Suprapubic skin (tissue), 4 donors: Measurements from ENCODE around the gene ALCAM. TPM values are rescaled to one million over a fixed set of nuclear protein-coding genes. Genes with fewer than 3 reads are reported as not detected.

Source experiments
- DNase-seq, 2 donors: peaks; one replicate each; pipeline ENCODE4 v3.0.0-alpha.2; 2019; ENCODE audit warnings: low spot score in 2 of 2
- H3K27ac ChIP-seq: fragments of 200-600 bp; sonication (generic); one replicate; pipeline ENCODE4 v1.5.1; 2019
- H3K27me3 ChIP-seq: fragments of 200-600 bp; sonication (generic); one replicate; pipeline ENCODE4 v1.5.1; 2019
- H3K36me3 ChIP-seq: fragments of 200-600 bp; sonication (generic); one replicate; pipeline ENCODE4 v1.5.1; 2019
- H3K4me1 ChIP-seq: fragments of 200-600 bp; sonication (generic); one replicate; pipeline ENCODE4 v1.5.1; 2019
- H3K4me3 ChIP-seq: fragments of 200-600 bp; sonication (generic); one replicate; pipeline ENCODE4 v1.5.1; 2019; ENCODE audit warnings: mild to moderate bottlenecking
- H3K9me3 ChIP-seq: fragments of 200-600 bp; sonication (generic); one replicate; pipeline ENCODE4 v1.5.1; 2019
- CTCF ChIP-seq, 2 donors: fragments of 200-600 bp in 1 of 2; fragments of 450-650 bp in 1 of 2; sonication (generic) in 1 of 2; IDR thresholded peaks; one replicate each; pipeline ENCODE4 v1.5.1; 2016 to 2019; ENCODE audit warnings: antibody characterized with exemption in 2 of 2, mild to moderate bottlenecking in 1 of 2, moderate library complexity in 1 of 2
- EP300 ChIP-seq: sonication (generic); formaldehyde crosslinking; IDR thresholded peaks from one replicate; pipeline ENCODE4 v1.6.1; 2017; ENCODE audit warnings: antibody characterized with exemption
- POLR2A ChIP-seq, 2 donors: fragments of 450-650 bp; IDR thresholded peaks; one replicate each; pipeline ENCODE4 v1.6.1; 2017; ENCODE audit warnings: antibody characterized with exemption in 2 of 2, mild to moderate bottlenecking in 2 of 2, moderate library complexity in 2 of 2
- POLR2AphosphoS5 ChIP-seq, 3 donors: sonication (generic); formaldehyde crosslinking; IDR thresholded peaks; one replicate each; pipeline ENCODE4 v1.6.1; 2017; ENCODE audit warnings: antibody characterized with exemption in 3 of 3
- WGBS: methylation state at CpG from one replicate; pipeline ENCODE4 v1.1.5; 2018; 5-methylcytosine and 5-hydroxymethylcytosine counted together
- total RNA-seq, 4 donors: library from RNA; depleted of rRNA; stranded (reverse); fragments of >200 nt; gene quantifications; one replicate each; pipeline ENCODE4 v1.1.0, GENCODE V29; 2016

Gene ALCAM
- total RNA-seq, 4 donors from 2014 or later: 27.6 to 65.5 (median 42.1) TPM

GRCh38 chr3:105365391-105366325 lies 1.1 kb upstream of the ALCAM start:
- peak; percentile 56 to 70 for DNase-seq
- H3K4me1 ChIP-seq: peaks cover 32% of the 10 kb centered on the region
- 2% methylated on average over 24 of the region's 24 CpGs for WGBS

GRCh38 chr3:105367063-105367405 lies 325 bp downstream of the ALCAM start:
- H3K36me3 ChIP-seq: no peaks in the 10 kb centered on the region
- DNase-seq: peak; percentile 63 to 78
- peak overlapping the region; percentile 79 for H3K27ac ChIP-seq
- H3K9me3 ChIP-seq: no peaks in the 10 kb centered on the region
- TF ChIP-seq POLR2AphosphoS5 (IDR thresholded peaks at IDR 0.05) (no peak), POLR2A (IDR thresholded peaks at IDR 0.05) (no peak), CTCF (IDR thresholded peaks at IDR 0.05) (no peak), EP300 (no peak)
- WGBS: under 1% methylated on average over 29 of the region's 29 CpGs
- peaks cover 32% of the 10 kb centered on the region for H3K4me1 ChIP-seq
- no peaks in the 10 kb centered on the region for H3K27me3 ChIP-seq
- peak overlapping the region; percentile 64 for H3K4me3 ChIP-seq

More at GRCh38 chr3:105365391-105366325, 1.1 kb upstream of the ALCAM start:
- H3K4me3 ChIP-seq: peak overlapping the region; percentile 64
- H3K9me3 ChIP-seq: no peaks in the 10 kb centered on the region
- TF ChIP-seq EP300 (no peak), POLR2AphosphoS5 (IDR thresholded peaks at IDR 0.05) (no peak), CTCF (IDR thresholded peaks at IDR 0.05) (no peak), POLR2A (IDR thresholded peaks at IDR 0.05) (no peak)
- peak overlapping the region; percentile 53 for H3K27ac ChIP-seq
- H3K36me3 ChIP-seq: no peaks in the 10 kb centered on the region
- H3K27me3 ChIP-seq: no peaks in the 10 kb centered on the region

- under 1% methylated on average over 20 of the region's 37 CpGs for WGBS
- Histone ChIP-seq H3K9me3 (no peaks in the 10 kb centered on the region), H3K27me3 (no peaks in the 10 kb centered on the region), H3K4me3 (peak overlapping the region; percentile 64), H3K27ac (peak overlapping the region; percentile 79), H3K4me1 (peaks cover 32% of the 10 kb centered on the region), H3K36me3 (no peaks in the 10 kb centered on the region)
- TF ChIP-seq POLR2A (IDR thresholded peaks at IDR 0.05): no peak
- no peak for TF ChIP-seq CTCF (IDR thresholded peaks at IDR 0.05)
- TF ChIP-seq EP300: no peak
- TF ChIP-seq POLR2AphosphoS5 (IDR thresholded peaks at IDR 0.05): no peak
- DNase-seq: peak; percentile 82 to 84
Measured at GRCh38 chr3:105367406-105368213, 901 bp downstream of the ALCAM start.

DNA sequence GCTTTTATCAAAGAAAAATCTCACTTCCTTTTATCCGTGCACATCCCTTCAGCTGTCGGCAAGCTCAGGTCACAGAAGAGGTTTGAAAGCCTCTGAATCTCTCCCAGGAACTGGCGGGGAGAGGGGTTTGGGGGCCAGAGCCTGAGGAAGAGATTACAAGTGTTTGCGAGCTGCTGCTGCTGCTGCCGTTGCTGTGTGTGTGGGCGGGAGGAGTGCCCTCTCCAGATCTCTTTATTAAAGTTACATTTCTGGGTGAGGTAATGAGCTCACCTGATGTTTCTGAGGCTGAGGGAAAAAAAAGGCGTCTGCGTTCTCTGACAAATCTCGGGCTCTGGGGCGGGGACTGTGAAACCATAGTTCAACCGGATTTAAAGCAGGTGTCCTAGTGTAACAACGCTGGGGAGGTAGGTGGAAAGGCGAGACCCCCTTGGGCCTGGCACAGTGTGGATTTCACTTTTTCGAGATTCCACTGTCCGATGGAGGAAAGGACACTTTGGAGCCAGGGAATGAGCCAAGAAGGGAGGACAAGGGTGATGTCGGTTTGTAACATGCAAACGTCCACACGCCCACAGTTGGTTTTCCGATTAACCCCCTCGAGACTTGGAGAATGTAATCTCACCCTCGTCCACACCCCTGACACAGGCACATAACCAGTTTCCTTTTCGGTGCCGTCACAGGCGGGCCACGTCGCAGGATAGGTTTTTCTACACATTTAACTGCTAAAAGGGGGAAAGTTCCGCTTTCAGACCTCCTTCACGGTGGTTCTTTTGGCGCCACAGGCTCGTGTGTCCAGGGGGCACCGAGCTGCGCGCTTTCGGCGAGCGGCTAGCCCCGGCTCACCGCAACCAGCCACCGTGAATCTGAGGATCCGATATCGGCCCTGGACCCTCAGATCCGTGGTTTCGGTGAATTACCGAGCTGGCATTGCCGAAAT lies 2.1 kb downstream of the ALCAM start:
- H3K27ac ChIP-seq: peak overlapping the region; percentile 79
- H3K4me1 ChIP-seq: peaks cover 32% of the 10 kb centered on the region
- peak overlapping the region; percentile 64 for H3K4me3 ChIP-seq
- H3K9me3 ChIP-seq: no peaks in the 10 kb centered on the region
- under 1% methylated on average over 36 of the region's 45 CpGs for WGBS
- no peak for TF ChIP-seq POLR2A (IDR thresholded peaks at IDR 0.05)
- TF ChIP-seq POLR2AphosphoS5 (IDR thresholded peaks at IDR 0.05): no peak
- no peak for TF ChIP-seq CTCF (IDR thresholded peaks at IDR 0.05)
- TF ChIP-seq EP300: no peak
- DNase-seq: peak; percentile 68 to 77
- H3K27me3 ChIP-seq: no peaks in the 10 kb centered on the region
- H3K36me3 ChIP-seq: no peaks in the 10 kb centered on the region
